Panc1 (cell line): Measurements from ENCODE around the gene GCH1. TPM values are rescaled to one million over a fixed set of nuclear protein-coding genes. Genes with fewer than 3 reads are reported as not detected.

Experiments
- ATAC-seq: fragments of 200-7000 bp; cut with Tn5 transposase; 2 replicates; pipeline ENCODE4 v1.9.1; 2020; ENCODE audit warnings: mild to moderate bottlenecking, moderate library complexity
- BruUV-seq: library from RNA; stranded (reverse); fragments of 400-500 nt; replicated peaks from 2 replicates; lab custom pipeline; 2021; lab: Mats Ljungman, UMichigan
- CTCF ChIA-PET: fragments of 300-600 bp; sonication (Branson Sonifier 250); formaldehyde crosslinking; loops from one replicate; lab custom pipeline; 2022; ENCODE audit warnings: antibody characterized with exemption; lab: Charles Lee
- POLR2A ChIA-PET: fragments of 300-600 bp; sonication (Branson Sonifier 250); formaldehyde crosslinking; loops from one replicate; lab custom pipeline; 2022; ENCODE audit warnings: antibody characterized with exemption; lab: Charles Lee
- DNase-seq: peaks from one replicate; pipeline ENCODE4 v3.0.0-alpha.2; 2010; ENCODE audit warnings: low read depth, low spot score
- H3K27ac ChIP-seq: 2 replicates; pipeline ENCODE4 v1.5.1; 2011; ENCODE audit warnings: mild to moderate bottlenecking, low read length, inconsistent platforms
- H3K27me3 ChIP-seq: fragments of 200-500 bp; sonication (Bioruptor generic); 2 replicates; pipeline ENCODE4 v1.6.0; 2014; ENCODE audit warnings: low read length, inconsistent platforms; ENCODE audit not compliant: control insufficient read depth, insufficient read depth
- H3K36me3 ChIP-seq: fragments of 200-500 bp; sonication (Bioruptor generic); 2 replicates; pipeline ENCODE4 v1.5.1; 2014; ENCODE audit warnings: inconsistent platforms, mild to moderate bottlenecking, low read length, moderate library complexity; ENCODE audit not compliant: control insufficient read depth, insufficient read depth
- H3K4me1 ChIP-seq: 2 replicates; pipeline ENCODE4 v1.5.1; 2011; ENCODE audit warnings: inconsistent platforms, mild to moderate bottlenecking, low read length, moderate library complexity; ENCODE audit not compliant: control insufficient read depth, insufficient read depth
- H3K4me3 ChIP-seq, 2 experiments: 2 replicates each; pipeline ENCODE4 v1.5.1; 2011 to 2012; ENCODE audit warnings: low read depth in 2 of 2, low read length in 2 of 2, mild to moderate bottlenecking in 2 of 2, inconsistent platforms in 1 of 2, moderate library complexity in 1 of 2
- H3K9me3 ChIP-seq: fragments of 200-500 bp; sonication (Bioruptor generic); 2 replicates; pipeline ENCODE4 v1.5.1; 2014; ENCODE audit warnings: low read depth, mild to moderate bottlenecking, inconsistent platforms, low read length, moderate library complexity; ENCODE audit not compliant: control insufficient read depth, insufficient read depth
- CTCF ChIP-seq: fragments of 450-650 bp; IDR thresholded peaks from 2 replicates; pipeline ENCODE4 v1.5.1; 2017; ENCODE audit warnings: mild to moderate bottlenecking
- POLR2AphosphoS5 ChIP-seq: IDR thresholded peaks from 2 replicates; pipeline ENCODE4 v1.6.1; 2012; ENCODE audit warnings: mild to moderate bottlenecking, low read depth, low read length, moderate library complexity
- REST ChIP-seq, 2 experiments: IDR thresholded peaks; 2 replicates each; pipeline ENCODE4 v1.6.1; 2011 to 2012; ENCODE audit warnings: low read depth in 2 of 2, control low read depth in 1 of 2, low read length in 1 of 2, mild to moderate bottlenecking in 1 of 2, moderate library complexity in 1 of 2; ENCODE audit not compliant: insufficient read depth in 1 of 2
- SIN3A ChIP-seq: IDR thresholded peaks from 2 replicates; pipeline ENCODE4 v1.6.1; 2012; ENCODE audit warnings: low read depth, mild to moderate bottlenecking, low read length, moderate library complexity, borderline replicate concordance; ENCODE audit not compliant: insufficient read depth
- TCF7L2 ChIP-seq: IDR thresholded peaks from 2 replicates; pipeline ENCODE4 v1.6.1; 2011; ENCODE audit warnings: mild to moderate bottlenecking, low read depth, low read length, inconsistent platforms
- in situ Hi-C: cut with HindIII; loops from 2 replicates; pipeline ENCODE4 v1.10.0; 2016; ENCODE audit warnings: low sequenced_read_pairs, low pct_unique_long_range_greater_than_20kb
- intact Hi-C: fragments of 100-400 bp; cut with micrococcal nuclease; formaldehyde crosslinking; loops from one replicate; pipeline ENCODE4 v1.10.0; 2022; ENCODE audit not compliant: unreplicated experiment
- total RNA-seq: library from RNA; stranded (reverse); gene quantifications from one replicate; pipeline ENCODE4 v1.2.1, GENCODE V29; 2021; ENCODE audit not compliant: unreplicated experiment

Gene GCH1
- total RNA-seq, 1 experiment from 2014 or later: 3.6 TPM

GRCh38 chr14:54817506-54817905 lies 85.1 kb downstream of the GCH1 start:
- no peaks in the 10 kb centered on the region for H3K36me3 ChIP-seq
- in situ Hi-C loops: no loop called here
- no TSS peak for BruUV-seq
- no peak for TF ChIP-seq CTCF
- no peak for TF ChIP-seq SIN3A
- TF ChIP-seq REST (IDR thresholded peaks at IDR 0.05; ENCODE audit: insufficient read depth in 1 of 2, low read depth in 2 of 2, low read length in 1 of 2): no peak
- no peak for TF ChIP-seq TCF7L2
- TF ChIP-seq POLR2AphosphoS5: no peak
- ATAC-seq: no peak
- DNase-seq: no peak
- no peak overlapping the region for H3K4me3 ChIP-seq
- no peaks in the 10 kb centered on the region for H3K27me3 ChIP-seq
- H3K27ac ChIP-seq: no peak overlapping the region
- ChIA-PET POLR2A (no interaction called here), CTCF (interaction anchor here (0.5 kb wide), 1 partner anchor 121 kb away, joined by 3 read pairs; no protein-coding TSS in a partner anchor)
- H3K9me3 ChIP-seq: no peaks in the 10 kb centered on the region
- no peaks in the 10 kb centered on the region; the same call in 1 of the 2 replicates for H3K4me1 ChIP-seq
- intact Hi-C loops: no loop called here

GRCh38 chr14:54816450-54816849 lies 86.2 kb downstream of the GCH1 start:
- H3K27me3 ChIP-seq: no peaks in the 10 kb centered on the region
- no TSS peak for BruUV-seq
- ATAC-seq: no peak
- DNase-seq: no peak
- intact Hi-C loops: no loop called here
- TF ChIP-seq REST (IDR thresholded peaks at IDR 0.05; ENCODE audit: insufficient read depth in 1 of 2, low read depth in 2 of 2, low read length in 1 of 2): no peak
- TF ChIP-seq CTCF: no peak
- TF ChIP-seq TCF7L2: no peak
- ChIA-PET CTCF (no interaction called here), POLR2A (no interaction called here)
- H3K27ac ChIP-seq: no peak overlapping the region
- H3K4me1 ChIP-seq: no peaks in the 10 kb centered on the region; the same call in 1 of the 2 replicates
- H3K9me3 ChIP-seq: no peaks in the 10 kb centered on the region
- no peak overlapping the region for H3K4me3 ChIP-seq
- H3K36me3 ChIP-seq: no peaks in the 10 kb centered on the region
- in situ Hi-C loops: no loop called here
